ENCODE data around the gene ABHD2.

ABHD2 gene

DNA sequence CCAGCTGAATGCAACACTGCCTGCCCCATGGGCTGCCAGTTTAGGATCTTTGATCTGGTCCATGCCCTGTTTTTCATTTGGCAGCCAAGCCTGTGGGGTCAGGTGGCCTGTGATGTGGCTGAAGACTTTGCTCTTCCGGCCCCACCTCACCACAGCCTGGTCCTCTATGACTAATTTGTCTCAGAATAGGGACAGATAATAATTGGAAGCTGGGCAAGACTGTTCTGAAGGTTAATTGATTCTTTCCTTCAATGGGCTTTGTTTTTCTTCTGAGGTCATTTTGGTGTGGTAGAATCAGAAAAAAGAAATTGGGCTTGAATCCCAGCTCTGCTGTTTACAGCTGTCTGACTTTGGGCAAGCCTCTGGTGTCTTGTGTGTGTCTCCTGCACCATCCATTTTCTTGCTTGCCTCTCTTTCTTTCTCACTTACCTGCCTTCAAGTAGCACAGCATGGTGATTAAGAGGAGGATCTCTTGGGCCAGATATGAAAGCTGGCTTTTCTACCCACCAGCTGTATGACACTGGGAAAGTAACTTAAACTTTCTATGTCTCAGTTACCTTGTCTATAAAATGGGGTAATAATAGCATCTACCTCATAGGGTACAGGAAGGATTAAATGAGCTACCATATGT is 24.2 kb downstream of the ABHD2 start (continued):
- TF ChIP-seq HOXD13 (CRISPR knock-in tag; IDR thresholded peaks at IDR 0.05; ENCODE audit: borderline replicate concordance) (no peak), ZNF544 (tag by site-specific recombination; IDR thresholded peaks at IDR 0.05) (no peak), KLF1 (tag by site-specific recombination; IDR thresholded peaks at IDR 0.05) (no peak), ZNF560 (tag by site-specific recombination; IDR thresholded peaks at IDR 0.05; ENCODE audit: borderline replicate concordance) (no peak), ZNF416 (tag by site-specific recombination; IDR thresholded peaks at IDR 0.05) (no peak), ZNF335 (tag by site-specific recombination; conservative IDR thresholded peaks at IDR 0.05) (no peak), ZBTB7A (tag by site-specific recombination; IDR thresholded peaks at IDR 0.05; ENCODE audit: low read depth) (no peak), SETDB1 (IDR thresholded peaks at IDR 0.05; ENCODE audit: insufficient read length, low read length) (no peak), ZNF354C (tag by site-specific recombination; IDR thresholded peaks at IDR 0.05; ENCODE audit: borderline replicate concordance, low read depth) (no peak), ZNF169 (tag by site-specific recombination; IDR thresholded peaks at IDR 0.05) (no peak), ZNF654 (tag by site-specific recombination; IDR thresholded peaks at IDR 0.05; ENCODE audit: low read depth) (no peak), ZNF561 (tag by site-specific recombination; IDR thresholded peaks at IDR 0.05; ENCODE audit: borderline replicate concordance) (no peak), ZNF221 (tag by site-specific recombination; IDR thresholded peaks at IDR 0.05; ENCODE audit: borderline replicate concordance) (no peak), ZNF596 (tag by site-specific recombination; IDR thresholded peaks at IDR 0.05) (no peak)
- TF ChIP-seq, protein P1, sequence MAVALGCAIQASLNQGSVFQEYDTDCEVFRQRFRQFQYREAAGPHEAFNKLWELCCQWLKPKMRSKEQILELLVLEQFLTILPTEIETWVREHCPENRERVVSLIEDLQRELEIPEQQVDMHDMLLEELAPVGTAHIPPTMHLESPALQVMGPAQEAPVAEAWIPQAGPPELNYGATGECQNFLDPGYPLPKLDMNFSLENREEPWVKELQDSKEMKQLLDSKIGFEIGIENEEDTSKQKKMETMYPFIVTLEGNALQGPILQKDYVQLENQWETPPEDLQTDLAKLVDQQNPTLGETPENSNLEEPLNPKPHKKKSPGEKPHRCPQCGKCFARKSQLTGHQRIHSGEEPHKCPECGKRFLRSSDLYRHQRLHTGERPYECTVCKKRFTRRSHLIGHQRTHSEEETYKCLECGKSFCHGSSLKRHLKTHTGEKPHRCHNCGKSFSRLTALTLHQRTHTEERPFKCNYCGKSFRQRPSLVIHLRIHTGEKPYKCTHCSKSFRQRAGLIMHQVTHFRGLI (tag by site-specific recombination; IDR thresholded peaks at IDR 0.05), result no peak

DNA sequence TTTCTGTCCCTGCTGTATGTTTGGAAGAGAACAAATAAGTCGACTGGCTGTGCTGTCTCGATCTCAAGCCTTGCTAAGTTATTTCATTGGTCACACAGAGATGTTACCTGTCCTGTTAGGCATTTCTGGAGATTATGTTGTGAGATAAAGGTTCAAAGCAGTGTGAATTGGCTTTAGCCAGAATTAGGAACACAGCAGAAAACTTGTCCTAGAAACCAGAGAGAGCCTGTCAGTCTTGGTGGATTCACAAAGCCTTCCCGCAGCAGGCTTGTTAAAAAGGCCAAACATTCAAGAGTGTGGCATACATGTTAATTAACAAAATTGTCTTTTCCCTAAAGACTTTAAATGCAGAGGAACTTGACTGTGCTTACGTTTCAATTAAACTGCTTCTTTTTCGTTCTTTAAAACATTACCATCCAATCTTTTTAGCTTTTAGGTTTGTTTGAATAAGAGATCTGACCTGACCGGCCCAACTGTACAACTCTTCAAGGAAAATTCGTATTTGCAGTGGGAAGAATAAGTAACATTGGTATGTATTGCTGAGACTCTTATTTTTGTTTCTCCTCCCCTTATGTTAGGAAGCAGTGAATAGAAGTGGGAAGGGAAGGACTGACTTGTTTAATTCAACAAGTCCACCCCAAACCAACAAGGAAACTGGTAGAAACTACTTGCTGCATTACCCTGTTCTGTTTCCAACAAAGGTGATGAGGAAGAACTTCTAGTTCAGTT is 25.2 kb downstream of the ABHD2 start:
- Histone ChIP-seq H3K27ac (ENCODE audit: extremely low read depth, low read depth, low read length) (no peak overlapping the region), H3K36me3 (ENCODE audit: control insufficient read depth in 2 of 2, insufficient read depth in 1 of 2, low read length in 2 of 2) (peaks cover 15 to 17% of the 10 kb centered on the region in 2 experiments), H3K4me1 (ENCODE audit: control insufficient read depth, insufficient read depth, low read length) (no peaks in the 10 kb centered on the region; the same call in 1 of the 2 replicates), H3K9me3 (ENCODE audit: control insufficient read depth, insufficient read depth, low read depth, low read length) (no peaks in the 10 kb centered on the region), H3K4me3 (ENCODE audit: low read depth, low read length) (no peak overlapping the region)
- ChIA-PET CTCF (interaction anchor here (0.9 to 4.0 kb wide), 6 partner anchors 10 to 64 kb away, joined by 3 to 31 read pairs (median 10); no protein-coding TSS in a partner anchor), POLR2A (no interaction called here)
- no peak for TF ChIP-seq ZNF707 (tag by site-specific recombination; IDR thresholded peaks at IDR 0.05)
- 0 out of 2 replicates have a peak, but pooled peaks have one; percentile 15 for TF ChIP-seq SCRT2 (tag by site-specific recombination; IDR thresholded peaks at IDR 0.05)
- TF ChIP-seq TCF7L2 (IDR thresholded peaks at IDR 0.05; ENCODE audit: borderline replicate concordance, low read depth, low read length), result no peak

DNA sequence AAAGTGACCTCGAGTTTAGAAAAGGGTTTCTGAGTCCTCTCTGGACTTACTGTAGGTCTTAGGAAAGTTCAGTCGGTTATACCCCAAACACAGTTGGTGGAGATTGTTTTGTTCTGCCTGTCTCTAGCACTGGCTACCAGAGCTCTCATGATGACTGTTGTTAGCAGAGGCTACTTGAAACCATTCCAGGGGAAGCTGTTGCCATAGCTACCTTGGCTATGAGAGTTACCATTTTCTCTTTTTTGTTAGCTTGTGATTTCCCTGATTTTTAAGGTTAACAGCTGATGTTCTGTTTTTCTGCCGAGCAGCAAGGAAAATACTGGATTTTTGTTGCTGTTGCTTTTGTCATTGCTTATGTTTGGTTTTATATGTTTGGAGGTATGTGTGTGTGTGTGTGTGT is 26.7 kb downstream of the ABHD2 start:
- Histone ChIP-seq H3K27ac (ENCODE audit: extremely low read depth, low read depth, low read length) (no peak overlapping the region), H3K9me3 (ENCODE audit: control insufficient read depth, insufficient read depth, low read depth, low read length) (no peaks in the 10 kb centered on the region), H3K4me3 (ENCODE audit: low read depth, low read length) (no peak overlapping the region), H3K4me1 (ENCODE audit: control insufficient read depth, insufficient read depth, low read length) (no peaks in the 10 kb centered on the region; the same call in 1 of the 2 replicates), H3K36me3 (ENCODE audit: control insufficient read depth in 2 of 2, insufficient read depth in 1 of 2, low read length in 2 of 2) (peaks cover 23 to 29% of the 10 kb centered on the region in 2 experiments)
- CTCF ChIA-PET, result interaction anchor here (0.6 to 4.5 kb wide), 9 partner anchors 15 to 410 kb away, joined by 3 to 25 read pairs (median 4); no protein-coding TSS in a partner anchor
- POLR2A ChIA-PET, result no interaction called here
- TF ChIP-seq, protein P2, sequence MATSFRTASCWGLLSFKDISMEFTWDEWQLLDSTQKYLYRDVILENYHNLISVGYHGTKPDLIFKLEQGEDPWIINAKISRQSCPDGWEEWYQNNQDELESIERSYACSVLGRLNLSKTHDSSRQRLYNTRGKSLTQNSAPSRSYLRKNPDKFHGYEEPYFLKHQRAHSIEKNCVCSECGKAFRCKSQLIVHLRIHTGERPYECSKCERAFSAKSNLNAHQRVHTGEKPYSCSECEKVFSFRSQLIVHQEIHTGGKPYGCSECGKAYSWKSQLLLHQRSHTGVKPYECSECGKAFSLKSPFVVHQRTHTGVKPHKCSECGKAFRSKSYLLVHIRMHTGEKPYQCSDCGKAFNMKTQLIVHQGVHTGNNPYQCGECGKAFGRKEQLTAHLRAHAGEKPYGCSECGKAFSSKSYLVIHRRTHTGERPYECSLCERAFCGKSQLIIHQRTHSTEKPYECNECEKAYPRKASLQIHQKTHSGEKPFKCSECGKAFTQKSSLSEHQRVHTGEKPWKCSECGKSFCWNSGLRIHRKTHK (tag by site-specific recombination; IDR thresholded peaks at IDR 0.05), result no peak
- TF ChIP-seq, protein P3, sequence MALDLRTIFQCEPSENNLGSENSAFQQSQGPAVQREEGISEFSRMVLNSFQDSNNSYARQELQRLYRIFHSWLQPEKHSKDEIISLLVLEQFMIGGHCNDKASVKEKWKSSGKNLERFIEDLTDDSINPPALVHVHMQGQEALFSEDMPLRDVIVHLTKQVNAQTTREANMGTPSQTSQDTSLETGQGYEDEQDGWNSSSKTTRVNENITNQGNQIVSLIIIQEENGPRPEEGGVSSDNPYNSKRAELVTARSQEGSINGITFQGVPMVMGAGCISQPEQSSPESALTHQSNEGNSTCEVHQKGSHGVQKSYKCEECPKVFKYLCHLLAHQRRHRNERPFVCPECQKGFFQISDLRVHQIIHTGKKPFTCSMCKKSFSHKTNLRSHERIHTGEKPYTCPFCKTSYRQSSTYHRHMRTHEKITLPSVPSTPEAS (tag by site-specific recombination; IDR thresholded peaks at IDR 0.05), result peak; percentile 39; the same call in 1 of the 2 replicates
- TF ChIP-seq KLF7 (tag by site-specific recombination; IDR thresholded peaks at IDR 0.05; ENCODE audit: borderline replicate concordance), result no peak

Measured in HEK293 (cell line).